Pancreas (tissue), 10 donors: ENCODE data around the gene PNLIPRP2. TPM values are rescaled to one million over a fixed set of nuclear protein-coding genes. Genes with fewer than 3 reads are reported as not detected.

Experiments used
- ATAC-seq, 4 donors: fragments of 200-7000 bp; cut with Tn5 transposase; one replicate each; pipeline versions ENCODE4 v1.8.0 to v1.9.1; 2020; ENCODE audit warnings: mild to moderate bottlenecking in 4 of 4, moderate library complexity in 4 of 4
- DNase-seq, 6 donors: peaks; one replicate each; pipeline ENCODE4 v3.0.0-alpha.2; 2020
- FAIRE-seq: peaks from 2 replicates; lab custom pipeline; 2012; peaks lifted over from hg19 to GRCh38; lab: Jason Lieb, UNC
- H3K27ac ChIP-seq, 4 donors: fragments of 200-600 bp; sonication (generic); 1 replicate in 3 of 4; 2 replicates in 1 of 4; pipeline versions ENCODE4 v1.5.0 to v1.8.0; 2020
- H3K27me3 ChIP-seq, 4 donors: fragments of 200-600 bp; one replicate each; pipeline ENCODE4 v1.8.0; 2021
- H3K36me3 ChIP-seq, 3 donors: fragments of 200-600 bp; sonication (generic) in 1 of 3; one replicate each; pipeline versions ENCODE4 v1.5.0 to v1.8.0; 2020 to 2021
- H3K4me1 ChIP-seq, 3 donors: fragments of 200-600 bp; one replicate each; pipeline ENCODE4 v1.8.0; 2021
- H3K4me3 ChIP-seq, 4 donors: fragments of 200-600 bp; sonication (generic) in 2 of 4; one replicate each; pipeline versions ENCODE4 v1.5.0 to v1.8.0; 2020 to 2021
- H3K9me3 ChIP-seq, 4 donors: fragments of 200-600 bp; one replicate each; pipeline ENCODE4 v1.8.0; 2021
- CTCF ChIP-seq, 4 donors: fragments of 200-600 bp; sonication (generic) in 3 of 4; IDR thresholded peaks; one replicate each; pipeline versions ENCODE4 v1.5.0 to v1.8.0; 2021; ENCODE audit warnings: antibody characterized with exemption in 4 of 4
- WGBS, 2 donors: extraction: QIAGEN DNeasy Blood & Tissue Kit; methylation state at CpG; one replicate each; pipeline ENCODE4 v1.1.7; 2013; 5-methylcytosine and 5-hydroxymethylcytosine counted together
- intact Hi-C, 3 donors: fragments of 100-400 bp; cut with DNase I; formaldehyde crosslinking; loops; one replicate each; pipeline versions ENCODE4 v1.11.1 to v1.14.2; 2022
- polyA plus RNA-seq, 2 donors: library from polyadenylated mRNA; stranded (reverse); fragments of 200-250 nt; gene quantifications; one replicate each; pipeline ENCODE4 v1.2.3, GENCODE V29; 2013
- total RNA-seq, 6 donors: library from RNA; stranded (reverse); fragmentation: NEBNext Ultra II Directional in 4 of 6; extraction: Animal tissue kit (Norgen Biotek cat#: 25700) in 4 of 6; gene quantifications; one replicate each; pipeline versions ENCODE4 v1.2.1 to v1.2.4, GENCODE V29; 2021 to 2023
- donor health status: healthy with polysubstance abuse.
- donor health status: DM: no; HTN: no; CAD: no; lungs with moderate emphysema.
- donor health status: DM: no; HTN: no; CAD: no.
- donor health status: control.
- donor health status: control.
- donor health status: Bipolar disorder and iron deficiency.
- donor health status: DM: yes; HTN: yes; CAD: no.
- donor health status: DM: no; HTN: no; CAD: no.
- donor health status: DM: no; HTN: no; CAD: no.
- donor health status: DM: yes; HTN: yes; CAD: no.

The PNLIPRP2 gene
- total and polyA plus RNA-seq, 8 donors, result 455 to 7,545 (median 2,236) TPM

GRCh38 chr10:116667484-116667883, 46.7 kb downstream of the PNLIPRP2 start:
- peak in 1 of 6 donors; percentile 45 for DNase-seq

GRCh38 chr10:116668018-116668417, 47.3 kb downstream of the PNLIPRP2 start:
- WGBS, 2 donors, result 74 to 75% methylated on average over 9 of the region's 9 CpGs
- no peaks in the 10 kb centered on the region for H3K27me3 ChIP-seq
- ATAC-seq (no peak), FAIRE-seq (no peak), DNase-seq (peak in 2 of 6 donors; percentile 51 to 59)
- no peak overlapping the region for H3K27ac ChIP-seq
- no peak overlapping the region for H3K4me3 ChIP-seq
- H3K4me1 ChIP-seq, result no peaks in the 10 kb centered on the region
- no peaks in the 10 kb centered on the region for H3K9me3 ChIP-seq
- no peak for TF ChIP-seq CTCF (IDR thresholded peaks at IDR 0.05)
- no peaks in the 10 kb centered on the region for H3K36me3 ChIP-seq
- intact Hi-C loops, result no loop called here

More at GRCh38 chr10:116667484-116667883, 46.7 kb downstream of the PNLIPRP2 start:
- Histone ChIP-seq H3K4me1 (no peaks in the 10 kb centered on the region), H3K27me3 (no peaks in the 10 kb centered on the region), H3K27ac (no peak overlapping the region), H3K4me3 (no peak overlapping the region), H3K9me3 (no peaks in the 10 kb centered on the region), H3K36me3 (no peaks in the 10 kb centered on the region)
- ATAC-seq (no peak), FAIRE-seq (no peak)
- no peak for TF ChIP-seq CTCF (IDR thresholded peaks at IDR 0.05)
- intact Hi-C loops, result no loop called here
- 62 to 73% methylated on average over 3 of the region's 3 CpGs for WGBS, 2 donors

DNA sequence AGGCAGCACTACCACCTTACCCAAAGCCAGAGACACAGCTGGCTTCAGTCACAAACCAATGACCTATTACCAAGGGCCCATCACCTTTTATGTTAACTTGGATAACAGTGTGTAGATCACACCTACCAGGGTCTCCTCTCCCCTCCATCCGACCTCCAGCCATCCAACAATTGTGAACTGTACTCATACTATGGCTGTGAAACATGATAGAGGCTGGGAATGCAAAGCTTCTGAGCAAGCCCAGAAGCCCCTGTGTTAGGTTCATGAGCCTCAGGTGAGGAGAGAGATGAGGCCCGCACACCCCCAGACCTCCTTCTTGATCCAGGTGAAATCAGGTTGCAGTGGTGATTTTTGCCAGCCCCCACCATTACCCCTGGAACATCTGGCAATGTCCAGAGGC, 47.7 kb downstream of the PNLIPRP2 start:
- H3K9me3 ChIP-seq, result no peaks in the 10 kb centered on the region
- H3K4me3 ChIP-seq, result no peak overlapping the region
- no peak for TF ChIP-seq CTCF (IDR thresholded peaks at IDR 0.05)
- FAIRE-seq (no peak), ATAC-seq (no peak), DNase-seq (peak in 2 of 6 donors; percentile 29 to 40)
- H3K27ac ChIP-seq, result no peak overlapping the region
- 71 to 82% methylated on average over 2 of the region's 2 CpGs for WGBS, 2 donors
- H3K4me1 ChIP-seq, result no peaks in the 10 kb centered on the region
- H3K36me3 ChIP-seq, result no peaks in the 10 kb centered on the region
- intact Hi-C loops, result no loop called here
- H3K27me3 ChIP-seq, result no peaks in the 10 kb centered on the region

- no peak for TF ChIP-seq CTCF (IDR thresholded peaks at IDR 0.05)
- DNase-seq (peak in 2 of 6 donors; percentile 35 to 60), FAIRE-seq (no peak), ATAC-seq (no peak)
- H3K4me1 ChIP-seq, result no peaks in the 10 kb centered on the region
- whole genome bisulfite sequencing, 2 donors, result 77 to 84% methylated on average over 5 of the region's 5 CpGs
- H3K36me3 ChIP-seq, result no peaks in the 10 kb centered on the region
- no peak overlapping the region for H3K4me3 ChIP-seq
- no peaks in the 10 kb centered on the region for H3K9me3 ChIP-seq
- intact Hi-C loops, result no loop called here
- H3K27me3 ChIP-seq, result no peaks in the 10 kb centered on the region
- no peak overlapping the region for H3K27ac ChIP-seq
Observed at GRCh38 chr10:116669080-116669479, 48.3 kb downstream of the PNLIPRP2 start.

DNA sequence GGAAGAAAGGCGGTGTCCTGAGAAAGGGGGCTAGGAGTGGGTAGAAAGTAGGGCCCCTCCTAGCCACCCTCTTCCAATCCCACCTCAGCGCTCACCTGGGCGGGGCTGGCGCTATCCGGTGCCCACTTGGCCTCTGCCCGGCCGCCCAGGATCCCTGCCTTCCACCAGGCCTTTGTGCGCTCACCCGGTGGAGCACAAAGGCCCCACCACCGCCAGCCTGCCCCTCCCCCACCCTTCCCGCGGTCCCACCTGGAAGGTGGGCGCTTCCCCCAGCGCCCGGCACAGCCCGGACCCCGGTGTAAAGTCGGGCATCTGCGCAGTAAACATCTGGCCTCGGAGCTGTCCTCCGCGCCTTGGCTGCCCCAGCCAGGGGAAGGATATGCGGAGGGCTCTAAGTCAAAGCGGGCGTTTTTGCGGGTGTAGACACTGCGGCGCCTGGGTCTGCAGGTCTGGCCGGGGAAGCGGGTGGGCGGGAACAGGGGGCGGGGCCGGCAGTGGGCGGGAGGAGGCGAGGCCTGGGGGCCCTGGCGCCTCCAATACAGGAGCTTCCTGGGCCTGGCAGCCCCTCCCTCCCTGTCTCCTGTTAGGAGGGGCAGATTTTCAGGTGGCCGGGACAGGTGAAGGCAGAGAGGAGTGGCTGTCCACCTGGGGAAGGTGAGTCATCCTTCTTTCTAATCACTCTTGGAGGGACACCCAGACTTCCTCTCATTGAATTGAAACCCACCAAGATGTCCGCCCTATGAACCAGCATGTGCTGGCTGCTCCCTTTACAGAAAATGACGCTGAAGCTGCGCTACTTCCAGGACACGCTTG, 49.3 kb downstream of the PNLIPRP2 start:
- Histone ChIP-seq H3K27ac (no peak overlapping the region), H3K4me3 (no peak overlapping the region), H3K4me1 (no peaks in the 10 kb centered on the region), H3K27me3 (no peaks in the 10 kb centered on the region), H3K36me3 (no peaks in the 10 kb centered on the region), H3K9me3 (no peaks in the 10 kb centered on the region)
- DNase-seq (peak in 2 of 6 donors; percentile 40 to 75), FAIRE-seq (no peak), ATAC-seq (peak in 3 of 4 donors; percentile 0 to 52 (median 5))
- TF ChIP-seq CTCF (IDR thresholded peaks at IDR 0.05), result no peak
- WGBS, 2 donors, result 31 to 36% methylated on average over 40 to 41 of the region's 41 CpGs
- intact Hi-C loops, result no loop called here
